Rectal smooth muscle tissue (tissue), 1 donor: ENCODE measurements around the gene DLX1.
"Not testable (repeated sequence)": the region's sequence is repeated elsewhere in the genome, so short reads cannot be mapped to it uniquely, and the experiment has no call there.

Experiments
- H3K27ac ChIP-seq: one replicate; pipeline ENCODE4 v1.7.0; 2013; ENCODE audit warnings: low read depth, low read length, inconsistent platforms
- H3K27me3 ChIP-seq: one replicate; pipeline ENCODE4 v1.7.0; 2013; ENCODE audit warnings: low read length; ENCODE audit not compliant: control insufficient read depth, insufficient read depth
- H3K36me3 ChIP-seq: one replicate; pipeline ENCODE4 v1.7.0; 2013; ENCODE audit warnings: low read length; ENCODE audit not compliant: control insufficient read depth, insufficient read depth
- H3K4me1 ChIP-seq: one replicate; pipeline ENCODE4 v1.7.0; 2013; ENCODE audit warnings: low read length; ENCODE audit not compliant: control insufficient read depth, insufficient read depth
- H3K4me3 ChIP-seq: one replicate; pipeline ENCODE4 v1.7.0; 2013; ENCODE audit warnings: low read length
- H3K9ac ChIP-seq: one replicate; pipeline ENCODE4 v1.7.0; 2013; ENCODE audit warnings: low read length

The DLX1 gene

DNA sequence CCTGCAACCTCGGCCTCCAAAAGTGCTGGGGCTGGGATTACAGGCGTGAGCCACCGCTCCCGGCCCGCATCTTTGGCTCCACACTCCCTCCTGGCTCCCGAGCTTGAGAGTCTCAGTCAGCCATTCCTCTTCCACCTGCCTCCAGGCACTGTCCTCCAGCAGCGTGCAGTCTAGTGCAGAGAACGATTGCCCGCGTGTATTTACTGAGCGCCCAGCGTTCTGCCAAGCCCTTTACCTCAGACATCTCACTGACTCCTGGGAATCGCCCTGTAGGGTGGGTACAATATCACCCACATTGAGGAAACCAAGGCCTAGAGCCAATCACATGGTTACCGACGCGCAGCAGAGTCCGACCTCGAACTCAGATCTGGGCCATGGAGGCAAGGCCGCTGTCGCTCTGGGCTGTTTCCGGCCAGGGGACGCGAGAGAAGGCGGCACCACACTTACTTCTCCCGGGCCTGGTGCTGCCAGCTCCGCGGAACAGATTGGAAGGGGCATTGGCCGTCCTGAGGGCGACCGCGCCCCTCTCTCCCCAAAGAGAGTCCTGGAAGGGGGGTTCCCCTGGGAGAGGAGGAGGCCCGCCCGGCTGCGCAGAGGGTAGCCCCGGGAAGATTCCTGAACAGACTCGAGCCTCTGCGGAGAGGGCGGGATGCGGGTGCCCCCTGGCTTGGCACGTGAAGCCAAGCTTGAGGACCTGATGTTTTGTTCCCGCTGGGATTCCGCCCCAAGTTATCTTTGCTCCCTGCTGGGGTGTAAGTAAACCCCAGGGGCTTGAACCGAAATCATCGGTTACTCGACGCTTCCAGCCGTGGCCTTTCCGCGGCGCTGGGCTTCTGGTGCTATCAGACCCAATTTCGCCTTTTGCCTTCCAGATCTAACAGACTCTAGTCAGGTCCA is 22.6 kb downstream of the DLX1 start:
- H3K4me3 ChIP-seq = no peak overlapping the region
- no peaks in the 10 kb centered on the region for H3K36me3 ChIP-seq
- peaks cover 30% of the 10 kb centered on the region for H3K27me3 ChIP-seq
- no peak overlapping the region for H3K9ac ChIP-seq
- no peak overlapping the region for H3K27ac ChIP-seq
- H3K4me1 ChIP-seq = no peaks in the 10 kb centered on the region

DNA sequence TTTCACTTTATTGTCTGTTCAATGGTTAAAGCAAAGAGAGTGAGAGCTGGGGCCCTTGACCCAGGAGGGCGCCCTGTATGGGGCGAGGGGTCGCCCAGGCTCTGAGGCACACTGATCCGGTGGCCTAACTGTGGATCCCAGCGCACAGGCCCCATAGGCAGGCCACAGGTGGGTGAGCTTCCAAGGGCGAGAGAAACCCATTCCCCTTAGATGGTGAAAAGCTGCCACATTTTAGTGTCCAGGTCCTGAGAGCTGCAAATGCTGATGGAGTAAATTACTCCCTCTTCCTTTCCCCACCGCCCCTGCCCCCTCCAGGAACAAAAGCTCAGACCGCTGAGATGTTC is 23.3 kb downstream of the DLX1 start:
- H3K27me3 ChIP-seq = peaks cover 30% of the 10 kb centered on the region
- H3K4me3 ChIP-seq = no peak overlapping the region
- no peak overlapping the region for H3K27ac ChIP-seq
- no peaks in the 10 kb centered on the region for H3K36me3 ChIP-seq
- H3K9ac ChIP-seq = no peak overlapping the region
- no peaks in the 10 kb centered on the region for H3K4me1 ChIP-seq

DNA sequence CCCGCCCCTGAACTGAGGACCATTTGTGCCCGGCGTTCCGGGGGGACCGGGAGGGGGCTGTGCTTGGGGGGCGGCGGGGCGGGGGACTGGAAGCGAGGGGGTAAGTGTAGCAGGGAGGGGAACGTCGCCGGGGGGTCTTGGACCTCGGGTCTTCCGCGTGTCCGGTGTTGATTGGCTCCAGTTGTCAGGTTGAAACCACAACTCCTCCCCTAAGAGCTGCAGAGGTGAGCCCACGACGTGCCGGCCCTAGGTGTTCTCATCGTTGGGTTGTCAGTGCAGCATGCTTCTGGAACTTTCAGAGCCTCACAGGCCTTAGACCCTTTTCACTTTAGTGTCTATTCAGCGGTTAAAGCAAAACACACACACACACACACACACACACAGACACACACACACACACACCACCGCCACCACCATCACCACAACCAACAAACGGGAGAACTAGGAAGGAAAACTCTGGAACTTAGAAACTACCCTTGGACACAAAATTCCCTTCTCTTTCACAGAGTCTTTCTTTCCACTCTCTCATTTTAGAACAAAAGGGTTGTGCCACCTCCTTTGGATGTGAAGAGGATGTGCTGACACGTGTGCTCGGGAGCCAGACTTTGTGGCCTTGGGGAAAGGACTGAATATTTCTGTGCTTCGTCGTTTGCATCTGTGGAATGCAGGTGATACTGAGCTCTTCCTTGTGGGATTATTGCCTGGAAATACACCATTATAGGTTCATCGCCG is 24.1 kb downstream of the DLX1 start:
- peaks cover 28% of the 10 kb centered on the region for H3K27me3 ChIP-seq

DNA sequence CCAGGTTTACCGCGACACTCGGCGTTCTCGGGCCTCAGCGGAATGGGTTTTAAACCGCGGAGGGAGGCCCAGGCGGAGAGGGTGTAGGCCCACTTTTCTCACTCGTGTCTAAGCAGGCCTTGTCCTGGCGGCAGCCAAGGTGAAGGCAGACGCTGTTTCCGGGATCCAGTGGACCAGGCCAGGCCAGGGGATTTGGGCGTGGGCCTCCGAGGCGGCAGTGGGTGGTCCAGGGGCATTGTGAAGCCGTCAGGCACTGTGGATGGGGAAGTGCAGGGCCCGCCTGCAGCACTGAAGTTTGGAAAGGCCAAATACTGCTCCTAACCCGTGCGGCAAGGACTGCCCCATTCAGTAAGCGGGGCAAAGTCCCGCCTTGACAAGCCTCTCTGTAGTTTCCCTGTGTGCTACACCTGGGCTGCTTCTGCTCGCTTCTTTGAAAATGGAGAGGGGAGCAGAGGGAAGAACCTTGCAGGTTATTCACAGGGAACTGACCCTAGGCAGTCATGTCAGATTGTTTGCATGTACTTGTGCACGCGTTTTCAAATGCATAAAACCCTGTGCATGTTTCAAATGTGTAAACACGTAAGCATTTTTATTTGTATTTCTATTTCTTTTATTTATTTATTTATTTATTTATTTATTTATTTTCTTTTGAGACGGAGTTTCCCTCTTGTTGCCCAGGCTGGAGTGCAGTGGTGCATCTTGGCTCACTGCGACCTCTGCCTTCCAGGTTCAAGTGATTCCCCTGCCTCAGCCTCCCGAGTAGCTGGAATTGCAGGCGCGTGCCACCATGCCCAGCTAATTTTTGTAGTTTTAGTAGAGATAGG is 24.9 kb downstream of the DLX1 start:
- Histone ChIP-seq H3K4me3 (no peak overlapping the region), H3K4me1 (no peaks in the 10 kb centered on the region), H3K9ac (no peak overlapping the region), H3K27me3 (peaks cover 24% of the 10 kb centered on the region), H3K27ac (no peak overlapping the region), H3K36me3 (no peaks in the 10 kb centered on the region)

More for the DNA sequence above, 24.1 kb downstream of the DLX1 start:
- H3K4me3 ChIP-seq = no peak overlapping the region
- H3K4me1 ChIP-seq = no peaks in the 10 kb centered on the region
- H3K9ac ChIP-seq = no peak overlapping the region
- H3K27ac ChIP-seq = no peak overlapping the region
- no peaks in the 10 kb centered on the region for H3K36me3 ChIP-seq

DNA sequence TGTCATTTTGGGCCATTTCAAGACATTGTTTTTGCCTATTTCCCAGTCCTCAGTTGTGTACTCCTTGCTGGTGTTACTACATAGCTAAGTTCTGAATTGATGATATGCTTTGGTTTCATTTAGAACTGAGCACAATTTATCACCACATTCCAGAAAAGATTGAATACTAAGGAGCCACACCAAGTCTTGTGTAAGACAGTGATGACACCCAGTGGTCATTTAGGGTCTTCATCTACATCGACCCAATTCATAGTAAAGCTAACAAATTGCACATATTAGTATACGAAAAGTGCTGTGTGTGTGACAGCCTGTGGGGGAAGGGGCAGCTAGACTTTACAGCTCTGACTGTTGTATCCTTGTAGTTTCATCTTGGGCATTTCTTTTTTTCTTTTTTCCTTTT is 28.3 kb downstream of the DLX1 start:
- Histone ChIP-seq H3K4me1 (no peaks in the 10 kb centered on the region), H3K27ac (no peak overlapping the region), H3K4me3 (no peak overlapping the region), H3K9ac (no peak overlapping the region), H3K36me3 (no peaks in the 10 kb centered on the region), H3K27me3 (no peaks in the 10 kb centered on the region)

DNA sequence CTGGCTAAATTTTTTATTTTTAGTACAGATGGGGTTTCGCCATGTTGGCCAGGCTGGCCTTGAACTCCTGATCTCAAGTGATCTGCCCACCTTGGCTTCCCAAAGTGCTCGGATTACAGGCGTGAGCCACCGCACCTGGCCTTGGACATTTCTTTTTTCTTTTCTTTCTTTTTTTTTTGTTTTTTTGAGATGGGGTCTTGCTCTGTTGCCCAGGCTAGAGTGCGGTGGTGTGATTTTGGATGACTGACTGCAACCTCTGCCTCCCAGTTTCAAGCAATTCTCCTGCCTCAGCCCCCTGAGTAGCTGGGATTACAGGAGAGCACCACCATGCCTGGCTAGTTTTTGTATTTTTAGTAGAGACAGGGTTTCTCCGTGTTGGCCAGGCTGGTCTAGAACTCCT is 28.9 kb downstream of the DLX1 start:
- H3K27ac ChIP-seq, H3K27me3 ChIP-seq, H3K36me3 ChIP-seq, H3K9ac ChIP-seq, H3K4me1 ChIP-seq, H3K4me3 ChIP-seq: not testable (repeated sequence)

DNA sequence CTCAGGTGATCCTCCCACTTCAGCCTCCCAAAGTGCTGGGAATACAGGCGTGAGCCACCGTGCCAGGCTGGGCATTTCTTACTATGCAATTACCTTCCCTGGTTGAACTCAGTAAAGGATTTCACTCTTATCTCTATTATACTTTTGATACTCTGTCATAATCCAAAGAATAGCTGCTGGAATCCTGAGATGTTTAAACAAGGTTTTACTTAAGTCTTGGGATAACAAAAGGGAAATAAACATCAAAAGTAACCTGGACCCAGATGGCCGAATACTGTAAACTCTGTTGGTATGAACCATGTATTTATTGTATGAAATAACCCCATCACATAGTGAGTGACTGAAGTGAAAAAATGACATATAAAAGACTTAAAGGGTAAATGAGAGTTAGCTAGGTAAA is 29.3 kb downstream of the DLX1 start:
- H3K4me3 ChIP-seq = no peak overlapping the region
- no peaks in the 10 kb centered on the region for H3K4me1 ChIP-seq
- no peak overlapping the region for H3K9ac ChIP-seq
- no peaks in the 10 kb centered on the region for H3K27me3 ChIP-seq
- no peak overlapping the region for H3K27ac ChIP-seq
- no peaks in the 10 kb centered on the region for H3K36me3 ChIP-seq

DNA sequence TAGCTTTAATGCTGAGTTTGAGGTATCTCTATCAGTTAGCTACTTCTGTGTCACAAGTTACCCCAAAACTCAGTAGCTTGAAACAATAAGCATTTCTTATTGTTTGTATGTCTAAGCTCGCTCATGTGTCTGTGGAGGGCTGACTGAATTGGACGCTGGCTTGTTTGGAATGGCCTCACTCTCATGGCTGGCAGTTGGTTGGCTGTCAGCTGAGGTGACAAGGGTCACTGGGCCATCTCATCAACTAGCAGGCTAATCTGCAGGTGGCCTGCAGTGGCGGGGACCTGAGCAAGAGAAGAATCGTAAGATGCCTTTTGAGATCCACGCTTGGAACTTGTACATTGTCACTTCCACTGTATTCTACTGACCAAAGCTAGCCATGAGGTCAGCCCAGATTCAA is 30.8 kb downstream of the DLX1 start:
- H3K27ac ChIP-seq = no peak overlapping the region
- no peak overlapping the region for H3K9ac ChIP-seq
- no peak overlapping the region for H3K4me3 ChIP-seq
- no peaks in the 10 kb centered on the region for H3K36me3 ChIP-seq
- H3K4me1 ChIP-seq = no peaks in the 10 kb centered on the region
- H3K27me3 ChIP-seq = no peaks in the 10 kb centered on the region

DNA sequence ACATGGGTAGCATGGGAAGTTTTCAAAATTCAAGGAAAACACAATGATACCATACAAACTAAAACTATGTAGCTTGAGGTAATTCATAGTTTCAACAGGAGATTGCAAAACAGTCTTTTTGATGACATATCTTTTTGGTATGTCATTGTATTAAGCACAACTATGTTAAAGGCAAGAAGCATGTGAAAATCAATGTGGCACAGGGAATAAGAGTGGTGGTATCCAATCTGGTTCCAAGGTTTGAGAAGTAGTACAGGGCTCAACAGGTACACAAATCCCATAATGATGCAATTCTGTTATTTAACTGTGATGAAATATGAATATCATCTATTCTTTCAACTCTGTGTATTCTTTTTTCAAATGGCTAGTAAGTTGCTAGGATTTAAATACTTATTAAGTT is 33.8 kb downstream of the DLX1 start:
- H3K4me1 ChIP-seq = no peaks in the 10 kb centered on the region
- H3K36me3 ChIP-seq = no peaks in the 10 kb centered on the region
- H3K27ac ChIP-seq = no peak overlapping the region
- H3K9ac ChIP-seq = no peak overlapping the region
- H3K27me3 ChIP-seq = no peaks in the 10 kb centered on the region
- H3K4me3 ChIP-seq = no peak overlapping the region

DNA sequence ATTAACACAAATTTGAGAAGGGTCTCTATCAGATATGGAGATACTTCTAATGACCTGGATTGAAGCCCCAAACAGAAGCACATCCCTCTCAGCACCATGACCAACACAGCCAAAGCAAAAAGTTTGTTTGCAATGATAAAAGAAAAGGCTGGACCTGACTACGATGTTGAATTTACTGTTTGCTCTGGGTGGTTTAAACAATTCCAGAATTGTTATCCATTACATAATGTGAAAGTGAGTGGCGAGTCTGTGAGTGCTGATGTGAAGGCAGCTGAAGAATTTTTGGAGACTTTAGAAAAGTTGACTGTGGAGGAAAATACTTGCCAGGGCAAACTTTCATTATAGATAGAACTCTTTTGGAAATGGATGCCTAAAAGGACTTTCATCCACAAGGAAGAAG is 34.8 kb downstream of the DLX1 start:
- no peaks in the 10 kb centered on the region for H3K27me3 ChIP-seq
- H3K9ac ChIP-seq = no peak overlapping the region
- H3K4me1 ChIP-seq = no peaks in the 10 kb centered on the region
- no peaks in the 10 kb centered on the region for H3K36me3 ChIP-seq
- no peak overlapping the region for H3K27ac ChIP-seq
- no peak overlapping the region for H3K4me3 ChIP-seq

DNA sequence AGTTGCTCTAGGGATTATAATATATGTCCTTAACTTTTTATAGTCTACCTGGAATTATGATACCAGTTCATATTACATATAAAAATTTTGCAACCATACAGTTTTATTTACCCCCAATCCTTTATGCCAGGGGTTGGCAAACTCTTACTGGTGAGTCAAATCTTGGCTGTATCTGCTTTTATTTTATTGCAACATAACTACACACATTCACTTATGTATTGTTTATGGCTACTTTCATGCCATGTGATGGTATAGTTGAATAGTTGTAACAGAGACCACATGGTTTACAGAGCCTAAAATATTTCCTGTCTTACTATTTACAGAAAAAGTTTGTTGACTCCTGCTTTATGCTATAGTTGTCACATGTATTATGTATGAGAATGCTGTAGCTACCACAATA is 43.2 kb downstream of the DLX1 start:
- no peak overlapping the region for H3K27ac ChIP-seq
- H3K9ac ChIP-seq = no peak overlapping the region
- no peaks in the 10 kb centered on the region for H3K36me3 ChIP-seq
- H3K4me3 ChIP-seq = no peak overlapping the region
- H3K4me1 ChIP-seq = no peaks in the 10 kb centered on the region
- no peaks in the 10 kb centered on the region for H3K27me3 ChIP-seq

DNA sequence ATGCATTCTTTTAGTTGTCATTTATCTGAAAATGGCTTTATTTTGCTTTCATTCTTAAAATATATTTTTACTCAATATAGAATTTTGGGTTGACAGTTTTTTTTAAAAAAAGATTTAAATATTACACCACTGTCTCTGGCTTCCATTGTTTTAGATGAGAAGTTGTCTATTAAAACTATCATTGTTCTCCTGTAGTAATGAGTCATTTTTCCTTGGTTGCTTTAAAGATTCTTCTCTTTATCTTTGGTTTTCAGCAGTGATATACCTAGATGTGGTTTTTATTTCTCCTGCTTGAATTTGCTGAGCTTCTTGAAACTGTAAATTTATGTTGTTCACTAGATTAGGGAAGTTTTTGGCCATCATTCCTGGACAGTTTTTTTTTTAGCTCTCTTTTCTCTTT is 44.1 kb downstream of the DLX1 start:
- Histone ChIP-seq H3K4me3 (no peak overlapping the region), H3K27ac (no peak overlapping the region), H3K4me1 (no peaks in the 10 kb centered on the region), H3K36me3 (no peaks in the 10 kb centered on the region), H3K27me3 (no peaks in the 10 kb centered on the region), H3K9ac (no peak overlapping the region)
